Measurements from ENCODE around the gene RPL29. TPM values are rescaled to one million over a fixed set of nuclear protein-coding genes. Genes with fewer than 3 reads are reported as not detected.

Gene RPL29
- total and polyA plus RNA-seq, 2 donors (not counting 3 experiments of a cell fraction or from before 2014, with no cell fraction given) = 1,236 to 2,177 TPM

DNA sequence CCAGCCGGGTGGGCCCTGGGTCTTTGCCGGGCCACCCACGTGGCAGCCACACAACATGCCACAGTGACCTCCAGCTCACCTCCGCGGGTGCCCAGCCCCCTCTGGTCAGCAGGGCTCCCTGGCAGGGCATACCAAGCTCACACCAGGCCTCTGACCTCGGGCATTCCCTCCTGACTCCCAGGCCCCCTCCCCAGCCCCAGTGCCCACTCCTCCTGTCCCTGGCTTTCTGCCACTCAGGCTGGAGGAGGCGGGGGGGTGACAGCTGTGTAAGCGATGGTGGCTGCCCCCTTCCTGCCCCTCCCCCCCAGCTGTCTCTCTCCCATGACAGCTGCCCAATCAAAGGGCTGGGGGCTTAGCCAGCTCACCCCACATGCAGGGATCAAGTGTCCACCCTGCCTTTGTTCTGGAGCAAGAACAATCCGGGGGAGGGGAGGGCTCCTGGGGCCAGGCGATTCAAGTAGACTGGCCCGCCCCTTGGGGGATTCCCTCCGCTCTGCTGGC, 31.7 kb downstream of the RPL29 start:
- Histone ChIP-seq H3K9me1 (replicated peaks; ENCODE audit: control insufficient read depth, extremely low read depth, insufficient read depth, low read length) (no peaks in the 10 kb centered on the region), H3K9ac (replicated peaks; ENCODE audit: extremely low read depth, insufficient read depth, low read length) (no peak overlapping the region), H3K4me1 (ENCODE audit: control insufficient read depth, extremely low read depth, insufficient read depth, low read length) (peaks cover 4% of the 10 kb centered on the region), H4K20me1 (replicated peaks; ENCODE audit: control insufficient read depth, extremely low read depth, insufficient read depth, low read length) (no peaks in the 10 kb centered on the region), H3K4me2 (ENCODE audit: insufficient read depth, low read length) (no peak overlapping the region), H3K27ac (ENCODE audit: insufficient read depth, low read depth, low read length) (no peak overlapping the region), H3K4me3 (replicated peaks in 1 of 3; ENCODE audit: insufficient read depth in 1 of 3, low read depth in 1 of 3, low read length in 3 of 3) (no peak overlapping the region), H3K27me3 (ENCODE audit: control insufficient read depth in 2 of 2, insufficient read depth in 2 of 2, low read length in 2 of 2) (no peaks in the 10 kb centered on the region), H3K79me2 (ENCODE audit: control insufficient read depth, insufficient read depth, low read length) (no peaks in the 10 kb centered on the region), H2AFZ (ENCODE audit: low read depth, low read length) (no peak overlapping the region), H3K9me3 (replicated peaks; ENCODE audit: control insufficient read depth, insufficient read depth, low read length) (no peaks in the 10 kb centered on the region), H3K36me3 (ENCODE audit: control insufficient read depth in 2 of 2, extremely low read depth in 1 of 2, insufficient read depth in 2 of 2, low read length in 2 of 2) (peaks cover 0 to 2% of the 10 kb centered on the region in 2 experiments)
- TF ChIP-seq MYC (IDR thresholded peaks at IDR 0.05; ENCODE audit: low read depth, low read length) = no peak
- FAIRE-seq (no peak), DNase-seq (ENCODE audit: low read depth, low spot score) (no peak)
- ChIA-PET POLR2A (no interaction called here), CTCF (interaction anchor here (0.7 to 4.1 kb wide), 3 partner anchors 9 to 18 kb away, joined by 3 to 20 read pairs (median 3); partner anchors contain the start of genes ABHD14A and ABHD14B)
- dilution Hi-C loops (cut with MboI; ENCODE audit: extremely low pct_ligation_motif_present, low sequenced_read_pairs) = no loop called here
- no TSS peak for BruUV-seq (replicated peaks)
- intact Hi-C loops (cut with micrococcal nuclease) = no loop called here

DNA sequence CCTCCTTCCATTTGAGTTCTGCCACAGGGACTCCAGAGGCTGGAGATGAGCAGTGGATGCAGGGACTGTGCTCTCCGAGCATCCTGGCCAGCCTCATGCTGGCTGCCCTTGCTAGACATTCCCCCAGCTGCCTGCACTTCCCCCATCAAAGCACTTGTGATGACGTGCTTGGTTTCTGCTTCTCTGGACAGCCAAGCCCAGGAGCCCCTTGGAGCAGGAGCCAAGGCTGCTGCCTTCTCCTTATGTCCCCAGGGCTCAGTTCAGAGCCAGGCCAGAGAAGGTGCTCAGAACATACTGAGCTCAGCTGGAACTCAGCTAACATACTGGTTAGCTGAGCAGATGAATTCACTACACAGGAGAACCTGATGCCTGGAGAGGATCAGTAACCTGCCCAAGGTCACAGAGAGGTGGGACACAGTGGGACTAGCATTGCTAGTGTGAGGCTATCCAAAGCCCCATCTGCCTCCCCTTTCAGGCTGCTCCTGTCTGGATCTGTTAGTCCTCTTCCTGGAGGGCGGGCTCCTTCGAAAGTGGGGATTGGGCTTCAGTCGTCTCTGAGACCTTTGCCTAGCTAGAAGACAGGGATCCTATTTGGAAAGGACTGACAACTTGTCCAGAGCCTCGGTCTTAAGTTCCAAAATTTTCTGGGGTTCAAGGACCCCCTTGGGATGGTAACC, 32.7 kb downstream of the RPL29 start:
- intact Hi-C loops (cut with micrococcal nuclease) (no loop called here), dilution Hi-C loops (cut with MboI; ENCODE audit: extremely low pct_ligation_motif_present, low sequenced_read_pairs) (no loop called here)
- FAIRE-seq (no peak), DNase-seq (ENCODE audit: low read depth, low spot score) (no peak)
- Histone ChIP-seq H3K4me1 (ENCODE audit: control insufficient read depth, extremely low read depth, insufficient read depth, low read length) (peaks cover 4% of the 10 kb centered on the region), H3K27ac (ENCODE audit: insufficient read depth, low read depth, low read length) (no peak overlapping the region), H3K4me2 (ENCODE audit: insufficient read depth, low read length) (no peak overlapping the region), H3K79me2 (ENCODE audit: control insufficient read depth, insufficient read depth, low read length) (no peaks in the 10 kb centered on the region), H3K27me3 (ENCODE audit: control insufficient read depth in 2 of 2, insufficient read depth in 2 of 2, low read length in 2 of 2) (no peaks in the 10 kb centered on the region), H3K4me3 (replicated peaks in 1 of 3; ENCODE audit: insufficient read depth in 1 of 3, low read depth in 1 of 3, low read length in 3 of 3) (no peak overlapping the region), H3K9me1 (replicated peaks; ENCODE audit: control insufficient read depth, extremely low read depth, insufficient read depth, low read length) (no peaks in the 10 kb centered on the region), H3K36me3 (ENCODE audit: control insufficient read depth in 2 of 2, extremely low read depth in 1 of 2, insufficient read depth in 2 of 2, low read length in 2 of 2) (peaks cover 0 to 2% of the 10 kb centered on the region in 2 experiments), H2AFZ (ENCODE audit: low read depth, low read length) (no peak overlapping the region), H4K20me1 (replicated peaks; ENCODE audit: control insufficient read depth, extremely low read depth, insufficient read depth, low read length) (no peaks in the 10 kb centered on the region), H3K9ac (replicated peaks; ENCODE audit: extremely low read depth, insufficient read depth, low read length) (no peak overlapping the region), H3K9me3 (replicated peaks; ENCODE audit: control insufficient read depth, insufficient read depth, low read length) (no peaks in the 10 kb centered on the region)
- TF ChIP-seq POLR2AphosphoS5 (IDR thresholded peaks at IDR 0.05; ENCODE audit: insufficient read depth, low read depth, low read length) = no peak
- TF ChIP-seq EZH2 (IDR thresholded peaks at IDR 0.05; ENCODE audit: borderline replicate concordance, low read depth, low read length, severe bottlenecking) = no peak
- no peak for TF ChIP-seq POLR2A (IDR thresholded peaks at IDR 0.05; ENCODE audit: low read depth, low read length)
- no peak for TF ChIP-seq JUN (IDR thresholded peaks at IDR 0.05; ENCODE audit: borderline replicate concordance, insufficient read depth, insufficient read length, low read depth)
- TF ChIP-seq, protein P1, sequence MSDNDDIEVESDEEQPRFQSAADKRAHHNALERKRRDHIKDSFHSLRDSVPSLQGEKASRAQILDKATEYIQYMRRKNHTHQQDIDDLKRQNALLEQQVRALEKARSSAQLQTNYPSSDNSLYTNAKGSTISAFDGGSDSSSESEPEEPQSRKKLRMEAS (IDR thresholded peaks at IDR 0.05; ENCODE audit: insufficient read depth, insufficient read length) = no peak
- TF ChIP-seq GATA2 (IDR thresholded peaks at IDR 0.05; ENCODE audit: insufficient read depth, insufficient read length, low read depth, low read length) = no peak
- TF ChIP-seq, protein P2, sequence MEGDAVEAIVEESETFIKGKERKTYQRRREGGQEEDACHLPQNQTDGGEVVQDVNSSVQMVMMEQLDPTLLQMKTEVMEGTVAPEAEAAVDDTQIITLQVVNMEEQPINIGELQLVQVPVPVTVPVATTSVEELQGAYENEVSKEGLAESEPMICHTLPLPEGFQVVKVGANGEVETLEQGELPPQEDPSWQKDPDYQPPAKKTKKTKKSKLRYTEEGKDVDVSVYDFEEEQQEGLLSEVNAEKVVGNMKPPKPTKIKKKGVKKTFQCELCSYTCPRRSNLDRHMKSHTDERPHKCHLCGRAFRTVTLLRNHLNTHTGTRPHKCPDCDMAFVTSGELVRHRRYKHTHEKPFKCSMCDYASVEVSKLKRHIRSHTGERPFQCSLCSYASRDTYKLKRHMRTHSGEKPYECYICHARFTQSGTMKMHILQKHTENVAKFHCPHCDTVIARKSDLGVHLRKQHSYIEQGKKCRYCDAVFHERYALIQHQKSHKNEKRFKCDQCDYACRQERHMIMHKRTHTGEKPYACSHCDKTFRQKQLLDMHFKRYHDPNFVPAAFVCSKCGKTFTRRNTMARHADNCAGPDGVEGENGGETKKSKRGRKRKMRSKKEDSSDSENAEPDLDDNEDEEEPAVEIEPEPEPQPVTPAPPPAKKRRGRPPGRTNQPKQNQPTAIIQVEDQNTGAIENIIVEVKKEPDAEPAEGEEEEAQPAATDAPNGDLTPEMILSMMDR (IDR thresholded peaks at IDR 0.05; ENCODE audit: extremely low read depth in 1 of 2, insufficient read depth in 1 of 2, low read depth in 1 of 2, low read length in 2 of 2) = no peak
- no peak for TF ChIP-seq FOS (IDR thresholded peaks at IDR 0.05; ENCODE audit: borderline replicate concordance, insufficient read depth, low read length)
- ChIA-PET CTCF (interaction anchor here (1.1 to 4.1 kb wide), 2 partner anchors 10 to 12 kb away, joined by 5 to 20 read pairs; partner anchors contain the start of genes ABHD14A and ABHD14B), POLR2A (interaction anchor here (0.7 kb wide), 1 partner anchor 14 kb away, joined by 6 read pairs; no protein-coding TSS in a partner anchor)
- no TSS peak for BruUV-seq (replicated peaks)

Data from endothelial cell of umbilical vein (primary cell).